OCI-LY3 (cell line): ENCODE measurements around the gene MOGAT2.
"Not testable (repeated sequence)": the region's sequence is repeated elsewhere in the genome, so short reads cannot be mapped to it uniquely, and the experiment has no call there.

Experiments used
- CTCF ChIP-seq: fragments of 200-600, 300-600 bp; sonication (generic); IDR thresholded peaks from 2 replicates; pipeline ENCODE4 v1.5.1; 2014; ENCODE audit warnings: antibody characterized with exemption, low read length, low read depth
- EZH2phosphoT487 ChIP-seq: fragments of 200-600 bp; shearing (Covaris generic); IDR thresholded peaks from 2 replicates; pipeline ENCODE4 v1.6.1; 2018; ENCODE audit warnings: antibody characterized with exemption, mixed run types, low read depth

- not testable (repeated sequence) for TF ChIP-seq CTCF, EZH2phosphoT487
Observed at GRCh38 chr11:75748729-75749273, 31.2 kb downstream of the MOGAT2 start.
